ENCODE measurements around the gene OR6C75. TPM values are rescaled to one million over a fixed set of nuclear protein-coding genes. Genes with fewer than 3 reads are reported as not detected.

The OR6C75 gene
- total RNA-seq, 2 experiments from 2014 or later, result not detected

DNA sequence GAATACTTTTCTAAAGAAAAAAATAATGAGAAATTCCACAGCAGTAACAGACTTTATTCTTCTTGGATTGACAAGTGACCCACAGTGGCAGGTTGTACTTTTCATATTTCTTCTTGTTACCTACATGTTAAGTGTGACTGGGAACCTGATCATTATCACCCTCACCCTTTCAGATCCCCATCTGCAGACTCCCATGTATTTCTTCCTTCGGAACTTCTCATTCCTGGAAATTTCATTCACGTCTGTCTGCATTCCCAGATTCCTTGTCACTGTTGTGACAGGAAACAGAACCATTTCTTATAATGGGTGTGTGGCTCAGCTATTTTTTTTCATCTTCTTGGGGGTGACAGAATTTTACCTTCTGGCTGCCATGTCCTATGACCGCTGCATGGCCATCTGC, 2.3 kb downstream of the OR6C75 start:
- H3K9me3 ChIP-seq (ENCODE audit: low read length), result no peaks in the 10 kb centered on the region
- H2AFZ ChIP-seq (ENCODE audit: low read length), result no peak overlapping the region
- POLR2A ChIA-PET, result no interaction called here
- CTCF ChIA-PET (ENCODE audit: unreplicated experiment), result no interaction called here
- H3K79me2 ChIP-seq (ENCODE audit: insufficient read depth, low read depth, low read length), result no peaks in the 10 kb centered on the region
- no peak overlapping the region for H3K4me3 ChIP-seq (ENCODE audit: low read depth, low read length, poor library complexity, severe bottlenecking)
- no peaks in the 10 kb centered on the region for H3K4me1 ChIP-seq (ENCODE audit: insufficient read depth, low read length, poor library complexity, severe bottlenecking)
- H3K9me2 ChIP-seq (ENCODE audit: insufficient read depth, low read length), result no peaks in the 10 kb centered on the region
- no peak overlapping the region for H3K4me2 ChIP-seq (ENCODE audit: low read length)
- DNase-seq (ENCODE audit: low spot score), result no peak
- no peaks in the 10 kb centered on the region for H4K20me1 ChIP-seq (ENCODE audit: insufficient read depth, low read length)
- no peak overlapping the region for H3K27ac ChIP-seq (ENCODE audit: low read depth, low read length, poor library complexity, severe bottlenecking)
- BruUV-seq (replicated peaks), result no TSS peak
- no peaks in the 10 kb centered on the region for H3K36me3 ChIP-seq (ENCODE audit: insufficient read depth, low read length)
- TF ChIP-seq EZH2phosphoT487 (IDR thresholded peaks at IDR 0.05; ENCODE audit: borderline replicate concordance, low read depth, low read length), result no peak
- TF ChIP-seq, protein P1, sequence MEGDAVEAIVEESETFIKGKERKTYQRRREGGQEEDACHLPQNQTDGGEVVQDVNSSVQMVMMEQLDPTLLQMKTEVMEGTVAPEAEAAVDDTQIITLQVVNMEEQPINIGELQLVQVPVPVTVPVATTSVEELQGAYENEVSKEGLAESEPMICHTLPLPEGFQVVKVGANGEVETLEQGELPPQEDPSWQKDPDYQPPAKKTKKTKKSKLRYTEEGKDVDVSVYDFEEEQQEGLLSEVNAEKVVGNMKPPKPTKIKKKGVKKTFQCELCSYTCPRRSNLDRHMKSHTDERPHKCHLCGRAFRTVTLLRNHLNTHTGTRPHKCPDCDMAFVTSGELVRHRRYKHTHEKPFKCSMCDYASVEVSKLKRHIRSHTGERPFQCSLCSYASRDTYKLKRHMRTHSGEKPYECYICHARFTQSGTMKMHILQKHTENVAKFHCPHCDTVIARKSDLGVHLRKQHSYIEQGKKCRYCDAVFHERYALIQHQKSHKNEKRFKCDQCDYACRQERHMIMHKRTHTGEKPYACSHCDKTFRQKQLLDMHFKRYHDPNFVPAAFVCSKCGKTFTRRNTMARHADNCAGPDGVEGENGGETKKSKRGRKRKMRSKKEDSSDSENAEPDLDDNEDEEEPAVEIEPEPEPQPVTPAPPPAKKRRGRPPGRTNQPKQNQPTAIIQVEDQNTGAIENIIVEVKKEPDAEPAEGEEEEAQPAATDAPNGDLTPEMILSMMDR (conservative IDR thresholded peaks at IDR 0.05; ENCODE audit: low read length), result no peak
- intact Hi-C loops (cut with micrococcal nuclease; ENCODE audit: unreplicated experiment), result no loop called here

DNA sequence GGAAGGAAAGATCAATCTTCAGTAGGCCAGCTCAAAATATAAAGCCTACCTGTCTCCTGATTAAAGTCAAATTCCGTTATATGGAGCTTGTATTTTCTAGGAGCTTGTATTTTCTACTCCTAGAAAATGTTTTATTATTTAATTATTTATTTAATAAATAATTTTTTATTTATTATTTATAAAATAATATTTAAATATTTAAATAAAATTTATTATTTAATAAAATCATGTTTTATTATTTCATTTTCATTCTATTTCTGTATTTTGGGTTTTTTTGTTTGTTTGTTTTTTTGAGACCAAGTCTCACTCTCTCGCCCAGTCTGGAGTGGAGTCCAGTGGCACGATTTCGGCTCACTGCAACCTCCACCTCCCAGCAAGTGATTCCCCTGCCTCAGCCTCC, 9.7 kb downstream of the OR6C75 start:
- Histone ChIP-seq H3K9me3 (ENCODE audit: low read length) (no peaks in the 10 kb centered on the region), H2AFZ (ENCODE audit: low read length) (no peak overlapping the region), H3K36me3 (ENCODE audit: insufficient read depth, low read length) (no peaks in the 10 kb centered on the region), H3K9me2 (ENCODE audit: insufficient read depth, low read length) (no peaks in the 10 kb centered on the region), H3K4me1 (ENCODE audit: insufficient read depth, low read length, poor library complexity, severe bottlenecking) (no peaks in the 10 kb centered on the region), H3K27ac (ENCODE audit: low read depth, low read length, poor library complexity, severe bottlenecking) (no peak overlapping the region), H3K4me3 (ENCODE audit: low read depth, low read length, poor library complexity, severe bottlenecking) (no peak overlapping the region), H3K79me2 (ENCODE audit: insufficient read depth, low read depth, low read length) (no peaks in the 10 kb centered on the region), H3K4me2 (ENCODE audit: low read length) (no peak overlapping the region), H4K20me1 (ENCODE audit: insufficient read depth, low read length) (no peaks in the 10 kb centered on the region)
- no TSS peak for BruUV-seq (replicated peaks)
- POLR2A ChIA-PET, result interaction anchor here (0.7 kb wide), 1 partner anchor 9 kb away, joined by 3 read pairs; no protein-coding TSS in a partner anchor
- DNase-seq (ENCODE audit: low spot score), result no peak
- intact Hi-C loops (cut with micrococcal nuclease; ENCODE audit: unreplicated experiment), result no loop called here
- CTCF ChIA-PET (ENCODE audit: unreplicated experiment), result no interaction called here
- no peak for TF ChIP-seq EZH2phosphoT487 (IDR thresholded peaks at IDR 0.05; ENCODE audit: borderline replicate concordance, low read depth, low read length)
- TF ChIP-seq, protein P1 (conservative IDR thresholded peaks at IDR 0.05; ENCODE audit: low read length), result no peak

DNA sequence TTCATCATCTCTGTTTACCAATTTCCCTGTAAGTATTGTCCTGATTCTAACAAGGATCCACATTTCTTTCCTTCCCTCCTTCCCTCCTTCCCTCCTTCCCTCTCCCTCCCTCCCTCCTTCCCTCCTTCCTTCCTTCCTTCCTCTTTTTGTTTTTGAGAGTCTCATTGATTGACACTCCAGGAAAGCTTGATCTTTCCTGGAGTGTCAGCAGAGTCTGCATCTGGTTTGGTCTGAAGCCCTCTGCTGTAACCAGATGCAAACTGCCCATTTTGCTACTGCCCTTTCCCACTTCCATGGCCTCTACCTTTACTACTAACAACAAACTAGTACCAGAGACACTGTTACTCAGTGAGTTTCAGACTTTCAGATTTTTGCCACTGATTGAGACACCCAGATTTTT, 23.1 kb downstream of the OR6C75 start:
- BruUV-seq (replicated peaks), result no TSS peak
- TF ChIP-seq, protein P1 (conservative IDR thresholded peaks at IDR 0.05; ENCODE audit: low read length), result no peak
- TF ChIP-seq EZH2phosphoT487 (IDR thresholded peaks at IDR 0.05; ENCODE audit: borderline replicate concordance, low read depth, low read length), result no peak
- intact Hi-C loops (cut with micrococcal nuclease; ENCODE audit: unreplicated experiment), result no loop called here

More for the DNA sequence above, 23.1 kb downstream of the OR6C75 start:
- Histone ChIP-seq H3K4me3 (ENCODE audit: low read depth, low read length, poor library complexity, severe bottlenecking) (no peak overlapping the region), H2AFZ (ENCODE audit: low read length) (no peak overlapping the region), H3K9me2 (ENCODE audit: insufficient read depth, low read length) (no peaks in the 10 kb centered on the region), H3K79me2 (ENCODE audit: insufficient read depth, low read depth, low read length) (no peaks in the 10 kb centered on the region), H3K4me2 (ENCODE audit: low read length) (no peak overlapping the region), H3K27ac (ENCODE audit: low read depth, low read length, poor library complexity, severe bottlenecking) (no peak overlapping the region), H3K4me1 (ENCODE audit: insufficient read depth, low read length, poor library complexity, severe bottlenecking) (no peaks in the 10 kb centered on the region), H4K20me1 (ENCODE audit: insufficient read depth, low read length) (no peaks in the 10 kb centered on the region), H3K36me3 (ENCODE audit: insufficient read depth, low read length) (no peaks in the 10 kb centered on the region), H3K9me3 (ENCODE audit: low read length) (no peaks in the 10 kb centered on the region)
- CTCF ChIA-PET (ENCODE audit: unreplicated experiment), result no interaction called here
- POLR2A ChIA-PET, result no interaction called here
- no peak for DNase-seq (ENCODE audit: low spot score)

Data from OCI-LY7 (cell line).